DOHH2 (cell line): ENCODE measurements around the gene PRMT1.

Experiments used
- CTCF ChIP-seq: fragments of 200-600 bp; sonication (generic); IDR thresholded peaks from one replicate; pipeline ENCODE4 v1.5.1; 2014; ENCODE audit warnings: antibody characterized with exemption, mild to moderate bottlenecking, low read depth, low read length; ENCODE audit not compliant: poor library complexity, severe bottlenecking
- EZH2phosphoT487 ChIP-seq: fragments of 200-600 bp; sonication (generic); IDR thresholded peaks from 2 replicates; pipeline ENCODE4 v1.6.1; 2017; ENCODE audit warnings: borderline replicate concordance, mild to moderate bottlenecking, antibody characterized with exemption, low read length, moderate library complexity, mixed read lengths

- TF ChIP-seq CTCF = no peak
- TF ChIP-seq EZH2phosphoT487 = no peak
These were observed 31.1 kb upstream of the PRMT1 start for GRCh38 chr19:49645995-49646394.
